WTC11 (cell line): Measurements from ENCODE around the gene GPC5. TPM values are rescaled to one million over a fixed set of nuclear protein-coding genes. Genes with fewer than 3 reads are reported as not detected.

ENCODE experiments used
- ATAC-seq: fragments of 200-7000 bp; cut with Tn5 transposase; 2 replicates; pipeline ENCODE4 v1.10.0; 2021; ENCODE audit warnings: mild to moderate bottlenecking, moderate library complexity
- CTCF ChIA-PET: fragments of 300-600 bp; sonication (Branson Sonifier 250); formaldehyde crosslinking; loops from one replicate; lab custom pipeline; 2021; ENCODE audit warnings: antibody characterized with exemption; lab: Charles Lee
- POLR2A ChIA-PET: fragments of 350-600 bp; sonication (Branson Sonifier 250); formaldehyde crosslinking; loops from one replicate; lab custom pipeline; 2021; ENCODE audit warnings: antibody characterized with exemption; lab: Charles Lee
- DNase-seq: peaks from one replicate; pipeline ENCODE4 v3.0.0; 2021; ENCODE audit warnings: low spot score
- H3K27ac Mint-ChIP-seq: 2 replicates; pipeline ENCODE4 v1.8.0; 2021; ENCODE audit warnings: mixed read lengths
- H3K27me3 Mint-ChIP-seq: 2 replicates; pipeline ENCODE4 v1.8.0; 2021; ENCODE audit warnings: low read depth, mild to moderate bottlenecking, moderate library complexity, mixed read lengths
- H3K36me3 Mint-ChIP-seq: 2 replicates; pipeline ENCODE4 v1.8.0; 2021; ENCODE audit warnings: mixed read lengths
- H3K4me1 Mint-ChIP-seq: 2 replicates; pipeline ENCODE4 v1.8.0; 2022; ENCODE audit warnings: mixed read lengths
- H3K4me3 Mint-ChIP-seq: 2 replicates; pipeline ENCODE4 v1.8.0; 2021; ENCODE audit warnings: mild to moderate bottlenecking, moderate library complexity, mixed read lengths
- H3K9me3 Mint-ChIP-seq: 2 replicates; pipeline ENCODE4 v1.8.0; 2021; ENCODE audit warnings: mixed read lengths
- GABPB1 ChIP-seq: sonication (generic); formaldehyde crosslinking; IDR thresholded peaks from 2 replicates; pipeline ENCODE4 v1.8.1; 2023; ENCODE audit warnings: mild to moderate bottlenecking, missing genetic modification reagents
- HMGA2 ChIP-seq: fragments of 250-450 bp; sonication (Bioruptor Pico); IDR thresholded peaks from 2 replicates; pipeline ENCODE4 v1.4.0; 2021; ENCODE audit warnings: mild to moderate bottlenecking, moderate library complexity
- IRF1 ChIP-seq: sonication (generic); formaldehyde crosslinking; IDR thresholded peaks from 2 replicates; pipeline ENCODE4 v1.8.0; 2023; ENCODE audit warnings: missing genetic modification reagents
- IRF2 ChIP-seq: sonication (generic); formaldehyde crosslinking; IDR thresholded peaks from 2 replicates; pipeline ENCODE4 v1.8.0; 2022; ENCODE audit warnings: low read depth, missing genetic modification reagents, borderline replicate concordance
- NFE2L1 ChIP-seq: sonication (generic); formaldehyde crosslinking; IDR thresholded peaks from 2 replicates; pipeline ENCODE4 v1.8.1; 2023; ENCODE audit warnings: missing genetic modification reagents
- PRRX2 ChIP-seq: fragments of 250-450 bp; sonication (Bioruptor Pico); IDR thresholded peaks from 2 replicates; pipeline ENCODE4 v1.8.0; 2021; ENCODE audit warnings: mild to moderate bottlenecking
- TEAD1 ChIP-seq: sonication (generic); formaldehyde crosslinking; IDR thresholded peaks from 2 replicates; pipeline ENCODE4 v1.8.0; 2022; ENCODE audit warnings: mild to moderate bottlenecking, missing genetic modification reagents
- TP53 ChIP-seq: sonication (generic); formaldehyde crosslinking; IDR thresholded peaks from 2 replicates; pipeline ENCODE4 v1.8.1; 2023; ENCODE audit warnings: mild to moderate bottlenecking, missing genetic modification reagents
- ZNF219 ChIP-seq: sonication (generic); formaldehyde crosslinking; IDR thresholded peaks from 2 replicates; pipeline ENCODE4 v1.8.0; 2023; ENCODE audit warnings: missing genetic modification reagents, mild to moderate bottlenecking, borderline replicate concordance
- total RNA-seq: library from RNA; stranded (reverse); gene quantifications from 3 replicates; pipeline ENCODE4 v1.2.3, GENCODE V29; 2021
- TF ChIP-seq, protein P1 (sequence below): sonication (generic); formaldehyde crosslinking; IDR thresholded peaks from 2 replicates; pipeline ENCODE4 v1.8.1; 2023; ENCODE audit warnings: mild to moderate bottlenecking, missing genetic modification reagents
- TF ChIP-seq, protein P2 (sequence below): sonication (generic); formaldehyde crosslinking; IDR thresholded peaks from 2 replicates; pipeline ENCODE4 v1.8.1; 2023; ENCODE audit warnings: mild to moderate bottlenecking, missing genetic modification reagents, borderline replicate concordance
- TF ChIP-seq, protein P3 (sequence below): fragments of 250-450 bp; sonication (Bioruptor Pico); IDR thresholded peaks from 2 replicates; pipeline ENCODE4 v1.9.0; 2021; ENCODE audit warnings: mild to moderate bottlenecking
- TF ChIP-seq, protein P4 (sequence below): sonication (generic); formaldehyde crosslinking; IDR thresholded peaks from 2 replicates; pipeline ENCODE4 v1.8.0; 2023; ENCODE audit warnings: mild to moderate bottlenecking, missing genetic modification reagents

GPC5 gene
- total RNA-seq, 1 experiment from 2014 or later: 0.46 TPM

GRCh38 chr13:92172191-92172590 lies 773.8 kb downstream of the GPC5 start:
- Mint-ChIP-seq H3K9me3 (no peaks in the 10 kb centered on the region), H3K4me3 (no peak overlapping the region), H3K4me1 (no peaks in the 10 kb centered on the region), H3K36me3 (no peaks in the 10 kb centered on the region), H3K27ac (no peak overlapping the region), H3K27me3 (no peaks in the 10 kb centered on the region)
- POLR2A ChIA-PET: no interaction called here
- TF ChIP-seq, protein P1, sequence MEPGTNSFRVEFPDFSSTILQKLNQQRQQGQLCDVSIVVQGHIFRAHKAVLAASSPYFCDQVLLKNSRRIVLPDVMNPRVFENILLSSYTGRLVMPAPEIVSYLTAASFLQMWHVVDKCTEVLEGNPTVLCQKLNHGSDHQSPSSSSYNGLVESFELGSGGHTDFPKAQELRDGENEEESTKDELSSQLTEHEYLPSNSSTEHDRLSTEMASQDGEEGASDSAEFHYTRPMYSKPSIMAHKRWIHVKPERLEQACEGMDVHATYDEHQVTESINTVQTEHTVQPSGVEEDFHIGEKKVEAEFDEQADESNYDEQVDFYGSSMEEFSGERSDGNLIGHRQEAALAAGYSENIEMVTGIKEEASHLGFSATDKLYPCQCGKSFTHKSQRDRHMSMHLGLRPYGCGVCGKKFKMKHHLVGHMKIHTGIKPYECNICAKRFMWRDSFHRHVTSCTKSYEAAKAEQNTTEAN (CRISPR knock-in tag): no peak
- TF ChIP-seq TP53 (CRISPR knock-in tag) (no peak), IRF1 (no peak)
- ATAC-seq (no peak), DNase-seq (no peak)
- CTCF ChIA-PET: no interaction called here

- Mint-ChIP-seq H3K4me3 (no peak overlapping the region), H3K9me3 (no peaks in the 10 kb centered on the region), H3K27ac (no peak overlapping the region), H3K4me1 (no peaks in the 10 kb centered on the region), H3K27me3 (no peaks in the 10 kb centered on the region), H3K36me3 (no peaks in the 10 kb centered on the region)
- CTCF ChIA-PET: no interaction called here
- ATAC-seq (no peak), DNase-seq (no peak)
- TF ChIP-seq IRF2 (CRISPR knock-in tag): no peak
- no peak for TF ChIP-seq PRRX2
- no peak for TF ChIP-seq NFE2L1 (CRISPR knock-in tag)
- TF ChIP-seq, protein P2, sequence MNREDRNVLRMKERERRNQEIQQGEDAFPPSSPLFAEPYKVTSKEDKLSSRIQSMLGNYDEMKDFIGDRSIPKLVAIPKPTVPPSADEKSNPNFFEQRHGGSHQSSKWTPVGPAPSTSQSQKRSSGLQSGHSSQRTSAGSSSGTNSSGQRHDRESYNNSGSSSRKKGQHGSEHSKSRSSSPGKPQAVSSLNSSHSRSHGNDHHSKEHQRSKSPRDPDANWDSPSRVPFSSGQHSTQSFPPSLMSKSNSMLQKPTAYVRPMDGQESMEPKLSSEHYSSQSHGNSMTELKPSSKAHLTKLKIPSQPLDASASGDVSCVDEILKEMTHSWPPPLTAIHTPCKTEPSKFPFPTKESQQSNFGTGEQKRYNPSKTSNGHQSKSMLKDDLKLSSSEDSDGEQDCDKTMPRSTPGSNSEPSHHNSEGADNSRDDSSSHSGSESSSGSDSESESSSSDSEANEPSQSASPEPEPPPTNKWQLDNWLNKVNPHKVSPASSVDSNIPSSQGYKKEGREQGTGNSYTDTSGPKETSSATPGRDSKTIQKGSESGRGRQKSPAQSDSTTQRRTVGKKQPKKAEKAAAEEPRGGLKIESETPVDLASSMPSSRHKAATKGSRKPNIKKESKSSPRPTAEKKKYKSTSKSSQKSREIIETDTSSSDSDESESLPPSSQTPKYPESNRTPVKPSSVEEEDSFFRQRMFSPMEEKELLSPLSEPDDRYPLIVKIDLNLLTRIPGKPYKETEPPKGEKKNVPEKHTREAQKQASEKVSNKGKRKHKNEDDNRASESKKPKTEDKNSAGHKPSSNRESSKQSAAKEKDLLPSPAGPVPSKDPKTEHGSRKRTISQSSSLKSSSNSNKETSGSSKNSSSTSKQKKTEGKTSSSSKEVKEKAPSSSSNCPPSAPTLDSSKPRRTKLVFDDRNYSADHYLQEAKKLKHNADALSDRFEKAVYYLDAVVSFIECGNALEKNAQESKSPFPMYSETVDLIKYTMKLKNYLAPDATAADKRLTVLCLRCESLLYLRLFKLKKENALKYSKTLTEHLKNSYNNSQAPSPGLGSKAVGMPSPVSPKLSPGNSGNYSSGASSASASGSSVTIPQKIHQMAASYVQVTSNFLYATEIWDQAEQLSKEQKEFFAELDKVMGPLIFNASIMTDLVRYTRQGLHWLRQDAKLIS: no peak
- TF ChIP-seq GABPB1 (CRISPR knock-in tag): no peak
- no peak for TF ChIP-seq TEAD1 (CRISPR knock-in tag)
- TF ChIP-seq ZNF219: no peak
- TF ChIP-seq, protein P3, sequence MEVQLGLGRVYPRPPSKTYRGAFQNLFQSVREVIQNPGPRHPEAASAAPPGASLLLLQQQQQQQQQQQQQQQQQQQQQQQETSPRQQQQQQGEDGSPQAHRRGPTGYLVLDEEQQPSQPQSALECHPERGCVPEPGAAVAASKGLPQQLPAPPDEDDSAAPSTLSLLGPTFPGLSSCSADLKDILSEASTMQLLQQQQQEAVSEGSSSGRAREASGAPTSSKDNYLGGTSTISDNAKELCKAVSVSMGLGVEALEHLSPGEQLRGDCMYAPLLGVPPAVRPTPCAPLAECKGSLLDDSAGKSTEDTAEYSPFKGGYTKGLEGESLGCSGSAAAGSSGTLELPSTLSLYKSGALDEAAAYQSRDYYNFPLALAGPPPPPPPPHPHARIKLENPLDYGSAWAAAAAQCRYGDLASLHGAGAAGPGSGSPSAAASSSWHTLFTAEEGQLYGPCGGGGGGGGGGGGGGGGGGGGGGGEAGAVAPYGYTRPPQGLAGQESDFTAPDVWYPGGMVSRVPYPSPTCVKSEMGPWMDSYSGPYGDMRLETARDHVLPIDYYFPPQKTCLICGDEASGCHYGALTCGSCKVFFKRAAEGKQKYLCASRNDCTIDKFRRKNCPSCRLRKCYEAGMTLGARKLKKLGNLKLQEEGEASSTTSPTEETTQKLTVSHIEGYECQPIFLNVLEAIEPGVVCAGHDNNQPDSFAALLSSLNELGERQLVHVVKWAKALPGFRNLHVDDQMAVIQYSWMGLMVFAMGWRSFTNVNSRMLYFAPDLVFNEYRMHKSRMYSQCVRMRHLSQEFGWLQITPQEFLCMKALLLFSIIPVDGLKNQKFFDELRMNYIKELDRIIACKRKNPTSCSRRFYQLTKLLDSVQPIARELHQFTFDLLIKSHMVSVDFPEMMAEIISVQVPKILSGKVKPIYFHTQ: no peak
- no peak for TF ChIP-seq IRF1
- TF ChIP-seq, protein P4, sequence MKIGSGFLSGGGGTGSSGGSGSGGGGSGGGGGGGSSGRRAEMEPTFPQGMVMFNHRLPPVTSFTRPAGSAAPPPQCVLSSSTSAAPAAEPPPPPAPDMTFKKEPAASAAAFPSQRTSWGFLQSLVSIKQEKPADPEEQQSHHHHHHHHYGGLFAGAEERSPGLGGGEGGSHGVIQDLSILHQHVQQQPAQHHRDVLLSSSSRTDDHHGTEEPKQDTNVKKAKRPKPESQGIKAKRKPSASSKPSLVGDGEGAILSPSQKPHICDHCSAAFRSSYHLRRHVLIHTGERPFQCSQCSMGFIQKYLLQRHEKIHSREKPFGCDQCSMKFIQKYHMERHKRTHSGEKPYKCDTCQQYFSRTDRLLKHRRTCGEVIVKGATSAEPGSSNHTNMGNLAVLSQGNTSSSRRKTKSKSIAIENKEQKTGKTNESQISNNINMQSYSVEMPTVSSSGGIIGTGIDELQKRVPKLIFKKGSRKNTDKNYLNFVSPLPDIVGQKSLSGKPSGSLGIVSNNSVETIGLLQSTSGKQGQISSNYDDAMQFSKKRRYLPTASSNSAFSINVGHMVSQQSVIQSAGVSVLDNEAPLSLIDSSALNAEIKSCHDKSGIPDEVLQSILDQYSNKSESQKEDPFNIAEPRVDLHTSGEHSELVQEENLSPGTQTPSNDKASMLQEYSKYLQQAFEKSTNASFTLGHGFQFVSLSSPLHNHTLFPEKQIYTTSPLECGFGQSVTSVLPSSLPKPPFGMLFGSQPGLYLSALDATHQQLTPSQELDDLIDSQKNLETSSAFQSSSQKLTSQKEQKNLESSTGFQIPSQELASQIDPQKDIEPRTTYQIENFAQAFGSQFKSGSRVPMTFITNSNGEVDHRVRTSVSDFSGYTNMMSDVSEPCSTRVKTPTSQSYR: no peak
- no peak for TF ChIP-seq HMGA2 (CRISPR knock-in tag)
- POLR2A ChIA-PET: no interaction called here
These were observed 774.8 kb downstream of the GPC5 start for GRCh38 chr13:92173254-92173653.
